Activated CD8-positive, alpha-beta T cell treated with anti-CD3 and anti-CD28 coated beads, Interleukin-2, amount 10 ng/mL, durations not matched to agents 7 days and 5 days (primary cell): Measurements from ENCODE around the gene BANP. TPM values are rescaled to one million over a fixed set of nuclear protein-coding genes. Genes with fewer than 3 reads are reported as not detected.
"Not testable (repeated sequence)": the region's sequence is repeated elsewhere in the genome, so short reads cannot be mapped to it uniquely, and the experiment has no call there.

Experiments
- ATAC-seq: fragments of 150-1000 bp; cut with Tn5 transposase; one replicate; pipeline ENCODE4 v1.10.0; 2021; ENCODE audit warnings: moderate library complexity
- CTCF ChIA-PET: fragments of 350-600 bp; sonication (Branson Sonifier 250); formaldehyde crosslinking; loops from one replicate; lab custom pipeline; 2021; ENCODE audit warnings: antibody characterized with exemption; lab: Charles Lee
- POLR2A ChIA-PET: fragments of 350-600 bp; sonication (Branson Sonifier 250); formaldehyde crosslinking; loops from one replicate; lab custom pipeline; 2021; ENCODE audit warnings: antibody characterized with exemption; lab: Charles Lee
- DNase-seq: peaks from one replicate; pipeline ENCODE4 v3.0.0-alpha.2; 2020
- H3K27ac Mint-ChIP-seq: one replicate; pipeline ENCODE4 v1.8.0; 2021; ENCODE audit warnings: mild to moderate bottlenecking, mixed read lengths
- H3K27me3 Mint-ChIP-seq: one replicate; pipeline ENCODE4 v1.8.0; 2021; ENCODE audit warnings: low read depth, mixed read lengths
- H3K36me3 Mint-ChIP-seq: one replicate; pipeline ENCODE4 v1.8.0; 2021; ENCODE audit warnings: low read depth, mixed read lengths
- H3K4me1 Mint-ChIP-seq: one replicate; pipeline ENCODE4 v1.8.0; 2021; ENCODE audit warnings: low read depth, mixed read lengths
- H3K4me3 Mint-ChIP-seq: one replicate; pipeline ENCODE4 v1.8.0; 2021; ENCODE audit warnings: mild to moderate bottlenecking, mixed read lengths
- H3K9me3 Mint-ChIP-seq: one replicate; pipeline ENCODE4 v1.8.0; 2022; ENCODE audit warnings: mixed read lengths; ENCODE audit not compliant: insufficient read depth
- total RNA-seq, 2 experiments: library from RNA; stranded (reverse); gene quantifications; one replicate each; pipeline ENCODE4 v1.2.3, GENCODE V29; 2021

BANP gene
- total RNA-seq, 2 experiments from 2014 or later = 34.1 to 39.8 TPM

- Mint-ChIP-seq H3K36me3 (no peaks in the 10 kb centered on the region), H3K9me3 (no peaks in the 10 kb centered on the region), H3K27me3 (no peaks in the 10 kb centered on the region), H3K27ac (no peak overlapping the region), H3K4me3 (no peak overlapping the region), H3K4me1 (peaks cover 4% of the 10 kb centered on the region)
- ATAC-seq = no peak
- DNase-seq = no peak
- ChIA-PET CTCF (no interaction called here), POLR2A (no interaction called here)
Observed at GRCh38 chr16:88117476-88117868, 166.2 kb downstream of the BANP start.

- no peaks in the 10 kb centered on the region for H3K27me3 Mint-ChIP-seq
- DNase-seq (no peak), ATAC-seq (no peak)
- peaks cover 4% of the 10 kb centered on the region for H3K4me1 Mint-ChIP-seq
- POLR2A ChIA-PET = no interaction called here
- H3K27ac Mint-ChIP-seq = no peak overlapping the region
- no peaks in the 10 kb centered on the region for H3K36me3 Mint-ChIP-seq
- CTCF ChIA-PET = no interaction called here
- H3K9me3 Mint-ChIP-seq = no peaks in the 10 kb centered on the region
- H3K4me3 Mint-ChIP-seq = no peak overlapping the region
Observed at GRCh38 chr16:88118376-88118775, 167.1 kb downstream of the BANP start.

- DNase-seq, POLR2A ChIA-PET, H3K9me3 Mint-ChIP-seq, H3K27ac Mint-ChIP-seq, H3K27me3 Mint-ChIP-seq, H3K4me1 Mint-ChIP-seq, ATAC-seq, H3K4me3 Mint-ChIP-seq, CTCF ChIA-PET, H3K36me3 Mint-ChIP-seq: not testable (repeated sequence)
Observed at GRCh38 chr16:88118852-88119741, 167.9 kb downstream of the BANP start.

GRCh38 chr16:88119881-88120751, 168.9 kb downstream of the BANP start:
- H3K27ac Mint-ChIP-seq, H3K36me3 Mint-ChIP-seq, POLR2A ChIA-PET, H3K4me1 Mint-ChIP-seq, H3K27me3 Mint-ChIP-seq, DNase-seq, ATAC-seq, CTCF ChIA-PET, H3K4me3 Mint-ChIP-seq, H3K9me3 Mint-ChIP-seq: not testable (repeated sequence)

GRCh38 chr16:88120812-88121211, 169.6 kb downstream of the BANP start:
- CTCF ChIA-PET = no interaction called here

GRCh38 chr16:88121391-88121790, 170.2 kb downstream of the BANP start:
- H3K4me1 Mint-ChIP-seq, DNase-seq, H3K27ac Mint-ChIP-seq, CTCF ChIA-PET, POLR2A ChIA-PET, H3K9me3 Mint-ChIP-seq, H3K27me3 Mint-ChIP-seq, ATAC-seq, H3K36me3 Mint-ChIP-seq, H3K4me3 Mint-ChIP-seq: not testable (repeated sequence)

More at GRCh38 chr16:88120812-88121211, 169.6 kb downstream of the BANP start:
- DNase-seq (no peak), ATAC-seq (no peak)
- Mint-ChIP-seq H3K9me3 (no peaks in the 10 kb centered on the region), H3K27ac (no peak overlapping the region), H3K27me3 (no peaks in the 10 kb centered on the region), H3K4me1 (no peaks in the 10 kb centered on the region), H3K4me3 (no peak overlapping the region), H3K36me3 (no peaks in the 10 kb centered on the region)
- POLR2A ChIA-PET = no interaction called here

- ChIA-PET CTCF (no interaction called here), POLR2A (interaction anchor here (0.6 kb wide), 1 partner anchor 405 kb away, joined by 3 read pairs; no protein-coding TSS in a partner anchor)
- H3K4me3 Mint-ChIP-seq = no peak overlapping the region
- no peaks in the 10 kb centered on the region for H3K9me3 Mint-ChIP-seq
- no peak for ATAC-seq
- H3K27me3 Mint-ChIP-seq = peaks cover 1% of the 10 kb centered on the region
- H3K27ac Mint-ChIP-seq = no peak overlapping the region
- H3K4me1 Mint-ChIP-seq = no peaks in the 10 kb centered on the region
- no peaks in the 10 kb centered on the region for H3K36me3 Mint-ChIP-seq
- no peak for DNase-seq
Observed at GRCh38 chr16:88121886-88122580, 170.8 kb downstream of the BANP start.

Other genes starting within 250 kb of the BANP start
- 100 to 1,000 TPM in 1 of 2 experiments, 10 to 100 TPM in 1; 91.7 to 101 TPM for gene KLHDC4, start 185.4 kb upstream of the BANP start, total RNA-seq
- 100 to 1,000 TPM; 114 to 118 TPM for gene SLC7A5, start 81.9 kb upstream of the BANP start, total RNA-seq
- not detected for gene CA5A, start 14.9 kb upstream of the BANP start, total RNA-seq